Measurements from ENCODE around the gene COL21A1.
"Not testable (repeated sequence)": the region's sequence is repeated elsewhere in the genome, so short reads cannot be mapped to it uniquely, and the experiment has no call there.

Gene COL21A1

GRCh38 chr6:56043076-56043475 is 204.3 kb downstream of the COL21A1 start:
- DNase-seq: no peak

GRCh38 chr6:56041591-56041990 is 205.8 kb downstream of the COL21A1 start:
- DNase-seq: no peak

GRCh38 chr6:56040889-56041301 is 206.5 kb downstream of the COL21A1 start:
- DNase-seq: no peak

- DNase-seq: no peak
These were observed 207.2 kb downstream of the COL21A1 start for GRCh38 chr6:56040223-56040622.

- DNase-seq: no peak
These were observed 208.6 kb downstream of the COL21A1 start for GRCh38 chr6:56038764-56039163.

- DNase-seq: no peak
These were observed 209.8 kb downstream of the COL21A1 start for GRCh38 chr6:56037601-56038000.

- no peak for DNase-seq
These were observed 210.3 kb downstream of the COL21A1 start for GRCh38 chr6:56036916-56037600.

GRCh38 chr6:56033401-56033800 is 214.0 kb downstream of the COL21A1 start:
- DNase-seq: no peak

- no peak for DNase-seq
These were observed 214.6 kb downstream of the COL21A1 start for GRCh38 chr6:56032715-56033260.

- DNase-seq: no peak
These were observed 219.5 kb downstream of the COL21A1 start for GRCh38 chr6:56027865-56028264.

GRCh38 chr6:56026455-56027180 is 220.8 kb downstream of the COL21A1 start:
- DNase-seq: no peak

- DNase-seq: no peak
These were observed 221.6 kb downstream of the COL21A1 start for GRCh38 chr6:56025795-56026194.

GRCh38 chr6:56024931-56025330 is 222.4 kb downstream of the COL21A1 start:
- DNase-seq: no peak

GRCh38 chr6:56023829-56024228 is 223.6 kb downstream of the COL21A1 start:
- no peak for DNase-seq

GRCh38 chr6:56022678-56023077 is 224.7 kb downstream of the COL21A1 start:
- DNase-seq: no peak

- peak; percentile 5 for DNase-seq
These were observed 225.4 kb downstream of the COL21A1 start for GRCh38 chr6:56021943-56022342.

GRCh38 chr6:56019973-56020372 is 227.4 kb downstream of the COL21A1 start:
- no peak for DNase-seq

- no peak for DNase-seq
These were observed 230.2 kb downstream of the COL21A1 start for GRCh38 chr6:56017198-56017597.

- DNase-seq: not testable (repeated sequence)
These were observed 233.3 kb downstream of the COL21A1 start for GRCh38 chr6:56014039-56014438.

- no peak for DNase-seq
These were observed 237.7 kb downstream of the COL21A1 start for GRCh38 chr6:56009636-56010035.

Measured in NCI-H526 treated with DMSO at 0.1 percent for 48 hours (cell line).